OCI-LY3 (cell line): ENCODE measurements around the gene EVI2B.

ENCODE experiments used
- H2AFZ ChIP-seq: fragments of 200-600, 300-600 bp; shearing (Covaris generic); 2 replicates; pipeline ENCODE4 v1.6.0; 2014; ENCODE audit warnings: antibody characterized with exemption, low read depth, low read length
- H3K27ac ChIP-seq: fragments of 200-600, 300-600 bp; sonication (generic); 2 replicates; pipeline ENCODE4 v1.5.1; 2014; ENCODE audit warnings: mild to moderate bottlenecking, low read length, moderate library complexity, mixed read lengths
- H3K27me3 ChIP-seq: fragments of 200-600, 300-600 bp; sonication (generic); 2 replicates; pipeline ENCODE4 v1.6.1; 2014; ENCODE audit warnings: low read depth, low read length, mixed read lengths
- H3K36me3 ChIP-seq: fragments of 200-600, 300-600 bp; sonication (generic); replicated peaks from 2 replicates; pipeline ENCODE3; 2014; ENCODE audit warnings: low read depth, low read length, mixed read lengths
- H3K4me1 ChIP-seq: fragments of 300-600, 200-600 bp; sonication (generic); 2 replicates; pipeline ENCODE4 v1.6.1; 2014; ENCODE audit warnings: low read length, mixed read lengths
- H3K4me2 ChIP-seq: fragments of 200-600, 300-600 bp; sonication (generic); 2 replicates; pipeline ENCODE4 v1.6.1; 2014; ENCODE audit warnings: low read length, mixed read lengths
- H3K4me3 ChIP-seq: fragments of 300-600, 200-600 bp; sonication (generic); 2 replicates; pipeline ENCODE4 v1.5.1; 2014; ENCODE audit warnings: antibody characterized with exemption, mild to moderate bottlenecking, low read length, moderate library complexity
- H3K79me2 ChIP-seq: fragments of 300-600, 200-600 bp; shearing (Covaris generic); 2 replicates; pipeline ENCODE4 v1.6.1; 2014; ENCODE audit warnings: mild to moderate bottlenecking, low read length, mixed read lengths
- H3K9ac ChIP-seq: fragments of 300-600, 200-600 bp; shearing (Covaris generic); 2 replicates; pipeline ENCODE4 v1.6.0; 2014; ENCODE audit warnings: mild to moderate bottlenecking, low read length, moderate library complexity
- H3K9me3 ChIP-seq: fragments of 200-600, 300-600 bp; shearing (Covaris generic); 2 replicates; pipeline ENCODE4 v1.6.1; 2014; ENCODE audit warnings: low read length, mixed read lengths; ENCODE audit not compliant: insufficient read depth
- H4K20me1 ChIP-seq: fragments of 200-600, 300-600 bp; sonication (generic); 2 replicates; pipeline ENCODE4 v1.6.1; 2016; ENCODE audit warnings: low read length, mixed read lengths; ENCODE audit not compliant: insufficient read depth
- EZH2phosphoT487 ChIP-seq: fragments of 200-600 bp; shearing (Covaris generic); IDR thresholded peaks from 2 replicates; pipeline ENCODE4 v1.6.1; 2018; ENCODE audit warnings: antibody characterized with exemption, mixed run types, low read depth
- TF ChIP-seq, protein P1 (sequence below): fragments of 200-600, 300-600 bp; sonication (generic); IDR thresholded peaks from 2 replicates; pipeline ENCODE4 v1.5.1; 2014; ENCODE audit warnings: antibody characterized with exemption, low read length, low read depth

EVI2B gene

DNA sequence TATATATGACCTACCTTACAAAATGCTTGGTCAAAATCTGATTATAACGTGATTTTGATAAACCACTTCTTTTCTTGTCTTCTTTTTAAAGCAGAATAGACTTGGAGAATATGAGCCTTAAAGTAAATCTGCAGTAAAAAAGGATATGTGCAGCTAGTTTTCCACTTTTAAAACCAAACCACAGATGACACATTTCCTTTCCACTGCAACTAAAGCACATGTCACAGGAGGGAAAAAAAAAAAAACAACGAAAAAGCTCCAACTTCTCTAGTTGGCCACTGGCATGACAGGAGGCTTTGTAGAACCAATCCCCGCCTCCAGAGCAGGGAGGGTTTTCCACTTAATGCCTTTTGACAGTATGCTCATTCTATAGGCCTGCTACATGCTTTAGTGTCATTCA lies 7.6 kb upstream of the EVI2B start, which contains the start of gene EVI2A:
EVI2A (minus strand) TSS at position 142 of the 400 bp plus-strand sequence. CDS start 2,609 bp downstream, outside the sequence.
- Histone ChIP-seq H3K36me3 (peaks cover 13% of the 10 kb centered on the region), H3K4me2 (peak within 1 kb of the TSS; percentile 75), H3K9me3 (no peaks in the 10 kb centered on the region), H3K4me1 (peaks cover 48% of the 10 kb centered on the region), H3K27ac (peak within 1 kb of the TSS; percentile 98), H4K20me1 (no peaks in the 10 kb centered on the region), H2AFZ (no peak within 1 kb of the TSS), H3K9ac (peak within 1 kb of the TSS; percentile 96), H3K4me3 (peak within 1 kb of the TSS; percentile 78), H3K27me3 (no peaks in the 10 kb centered on the region), H3K79me2 (peaks cover 53% of the 10 kb centered on the region)
- no peak for TF ChIP-seq EZH2phosphoT487
- TF ChIP-seq, protein P1, sequence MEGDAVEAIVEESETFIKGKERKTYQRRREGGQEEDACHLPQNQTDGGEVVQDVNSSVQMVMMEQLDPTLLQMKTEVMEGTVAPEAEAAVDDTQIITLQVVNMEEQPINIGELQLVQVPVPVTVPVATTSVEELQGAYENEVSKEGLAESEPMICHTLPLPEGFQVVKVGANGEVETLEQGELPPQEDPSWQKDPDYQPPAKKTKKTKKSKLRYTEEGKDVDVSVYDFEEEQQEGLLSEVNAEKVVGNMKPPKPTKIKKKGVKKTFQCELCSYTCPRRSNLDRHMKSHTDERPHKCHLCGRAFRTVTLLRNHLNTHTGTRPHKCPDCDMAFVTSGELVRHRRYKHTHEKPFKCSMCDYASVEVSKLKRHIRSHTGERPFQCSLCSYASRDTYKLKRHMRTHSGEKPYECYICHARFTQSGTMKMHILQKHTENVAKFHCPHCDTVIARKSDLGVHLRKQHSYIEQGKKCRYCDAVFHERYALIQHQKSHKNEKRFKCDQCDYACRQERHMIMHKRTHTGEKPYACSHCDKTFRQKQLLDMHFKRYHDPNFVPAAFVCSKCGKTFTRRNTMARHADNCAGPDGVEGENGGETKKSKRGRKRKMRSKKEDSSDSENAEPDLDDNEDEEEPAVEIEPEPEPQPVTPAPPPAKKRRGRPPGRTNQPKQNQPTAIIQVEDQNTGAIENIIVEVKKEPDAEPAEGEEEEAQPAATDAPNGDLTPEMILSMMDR: no peak

DNA sequence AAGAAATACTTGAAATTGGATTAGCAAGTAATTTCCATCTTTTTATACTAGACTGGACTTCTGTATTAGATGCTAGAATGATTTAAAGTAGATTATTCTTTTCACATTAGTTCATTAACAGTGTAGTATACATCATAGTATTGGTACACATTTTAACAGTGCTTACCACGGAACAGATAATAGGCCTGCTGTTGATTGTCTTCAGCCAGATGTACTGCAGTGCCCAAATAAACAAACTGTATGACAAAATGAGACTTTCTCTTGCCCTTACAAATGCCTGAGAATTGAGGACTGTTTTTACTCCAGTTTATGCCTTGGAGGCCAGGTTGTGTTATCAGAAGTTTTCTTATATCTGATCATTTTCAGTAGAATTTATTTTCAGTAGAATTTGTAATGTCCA lies 6.9 kb upstream of the EVI2B start:
- Histone ChIP-seq H3K4me3 (peak overlapping the region; percentile 78), H2AFZ (no peak overlapping the region), H3K79me2 (peaks cover 60% of the 10 kb centered on the region), H3K9ac (peak overlapping the region; percentile 96), H3K36me3 (peaks cover 10% of the 10 kb centered on the region), H3K9me3 (no peaks in the 10 kb centered on the region), H3K27me3 (no peaks in the 10 kb centered on the region), H3K4me2 (peak overlapping the region; percentile 75), H3K4me1 (peaks cover 55% of the 10 kb centered on the region), H3K27ac (peak overlapping the region; percentile 98), H4K20me1 (no peaks in the 10 kb centered on the region)
- TF ChIP-seq, protein P1: no peak
- TF ChIP-seq EZH2phosphoT487: no peak

DNA sequence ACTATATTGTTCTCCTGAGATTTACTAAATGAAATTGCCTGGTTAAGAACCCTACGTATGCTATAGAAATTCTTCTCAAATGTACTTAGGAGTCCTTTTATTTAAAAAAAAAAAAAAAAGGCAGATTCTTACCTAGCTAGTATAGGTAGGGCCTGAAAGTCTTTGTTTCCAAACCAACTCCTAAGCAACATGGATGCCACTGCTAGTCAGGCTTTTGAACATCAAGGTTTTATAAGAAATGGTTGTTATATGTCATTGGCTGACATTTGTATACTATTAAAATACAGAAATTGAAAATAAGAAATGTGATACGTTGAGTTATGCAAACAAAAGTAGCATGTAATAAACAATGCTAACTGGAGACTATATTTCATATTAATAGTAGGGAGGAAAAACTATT lies 6.4 kb upstream of the EVI2B start:
- Histone ChIP-seq H2AFZ (no peak overlapping the region), H3K36me3 (peaks cover 12% of the 10 kb centered on the region), H3K4me2 (peak overlapping the region; percentile 75), H4K20me1 (no peaks in the 10 kb centered on the region), H3K9ac (peak overlapping the region; percentile 96), H3K4me3 (peak overlapping the region; percentile 78), H3K27ac (peak overlapping the region; percentile 98), H3K4me1 (peaks cover 60% of the 10 kb centered on the region), H3K79me2 (peaks cover 65% of the 10 kb centered on the region), H3K9me3 (no peaks in the 10 kb centered on the region), H3K27me3 (no peaks in the 10 kb centered on the region)
- TF ChIP-seq, protein P1: no peak
- TF ChIP-seq EZH2phosphoT487: no peak

DNA sequence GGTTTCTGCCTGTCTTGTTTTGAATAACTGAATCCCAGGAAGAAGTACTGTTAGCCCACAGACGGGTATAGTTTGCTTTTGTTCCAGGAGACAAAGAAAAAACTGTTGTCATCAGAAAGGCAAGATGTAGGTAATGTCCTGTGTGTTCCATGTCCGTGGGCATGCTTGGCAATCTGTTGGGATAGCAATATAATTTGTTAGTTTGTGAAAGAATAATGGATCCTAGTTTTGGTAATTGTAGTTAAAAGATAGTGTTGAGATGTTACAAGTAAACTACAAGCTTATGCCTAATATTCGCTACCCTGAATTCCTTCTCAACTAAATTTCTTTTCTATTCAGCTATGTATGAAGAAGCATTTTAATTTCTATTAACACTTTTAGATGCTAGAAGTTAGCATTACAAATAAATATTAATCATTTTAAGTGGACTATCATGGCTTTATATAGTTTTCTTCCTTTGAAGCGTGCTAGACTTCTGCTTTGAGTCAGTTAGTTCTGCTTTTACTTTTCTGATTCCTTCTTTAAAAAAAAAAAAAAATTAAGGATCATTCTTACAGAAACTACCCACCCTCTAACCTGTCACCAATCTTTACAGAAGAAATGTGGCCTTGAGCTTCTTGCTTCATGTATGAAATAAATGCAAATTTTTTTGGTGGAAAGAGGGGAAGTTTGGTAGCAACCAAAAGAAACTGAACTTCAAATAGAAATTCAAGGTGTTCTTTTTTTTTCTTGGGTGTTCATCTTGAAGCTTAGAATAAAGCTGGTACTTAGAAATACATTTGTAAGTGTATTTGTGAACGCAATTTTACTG lies 5.2 kb upstream of the EVI2B start:
- no peak overlapping the region for H2AFZ ChIP-seq
- no peaks in the 10 kb centered on the region for H4K20me1 ChIP-seq
- H3K27me3 ChIP-seq: no peaks in the 10 kb centered on the region
- H3K79me2 ChIP-seq: peaks cover 76% of the 10 kb centered on the region
- peak overlapping the region; percentile 85 for H3K4me2 ChIP-seq
- H3K9ac ChIP-seq: peak overlapping the region; percentile 96
- H3K36me3 ChIP-seq: peaks cover 12% of the 10 kb centered on the region
- peak overlapping the region; percentile 78 for H3K4me3 ChIP-seq
- peak overlapping the region; percentile 98 for H3K27ac ChIP-seq
- H3K4me1 ChIP-seq: peaks cover 72% of the 10 kb centered on the region
- TF ChIP-seq EZH2phosphoT487: no peak
- TF ChIP-seq, protein P1: no peak
- H3K9me3 ChIP-seq: no peaks in the 10 kb centered on the region
